Brain pericyte (primary cell): ENCODE results near the gene LEP.

Experiments used
- DNase-seq: peaks from one replicate; pipeline ENCODE4 v3.0.0-alpha.2; 2012; ENCODE audit warnings: low read depth, low spot score

The LEP gene

GRCh38 chr7:128244861-128245260 is 3.8 kb downstream of the LEP start:
- DNase-seq = no peak

- no peak for DNase-seq
These were observed 6.0 kb downstream of the LEP start for GRCh38 chr7:128247108-128247507.

- no peak for DNase-seq
These were observed 6.6 kb downstream of the LEP start for GRCh38 chr7:128247640-128248194.

- no peak for DNase-seq
These were observed 10.3 kb downstream of the LEP start for GRCh38 chr7:128251337-128251736.

GRCh38 chr7:128253701-128254100 is 12.6 kb downstream of the LEP start:
- no peak for DNase-seq

- no peak for DNase-seq
These were observed 13.4 kb downstream of the LEP start for GRCh38 chr7:128254470-128254869.

- DNase-seq = no peak
These were observed 14.2 kb downstream of the LEP start for GRCh38 chr7:128255271-128255670.

- DNase-seq = no peak
These were observed 16.4 kb downstream of the LEP start for GRCh38 chr7:128257458-128257857.

- DNase-seq = no peak
These were observed 18.3 kb downstream of the LEP start for GRCh38 chr7:128259131-128260061.

GRCh38 chr7:128260069-128260795 is 19.2 kb downstream of the LEP start:
- DNase-seq = no peak

- DNase-seq = no peak
These were observed 21.4 kb downstream of the LEP start for GRCh38 chr7:128262273-128263028.

- no peak for DNase-seq
These were observed 22.3 kb downstream of the LEP start for GRCh38 chr7:128263420-128263819.

GRCh38 chr7:128264477-128264876 is 23.4 kb downstream of the LEP start:
- no peak for DNase-seq

- no peak for DNase-seq
These were observed 24.3 kb downstream of the LEP start for GRCh38 chr7:128265156-128265905.

- DNase-seq = no peak
These were observed 24.8 kb downstream of the LEP start for GRCh38 chr7:128265906-128266300.

GRCh38 chr7:128266529-128266882 is 25.4 kb downstream of the LEP start:
- no peak for DNase-seq

GRCh38 chr7:128266883-128267594 is 26.0 kb downstream of the LEP start:
- DNase-seq = no peak

- no peak for DNase-seq
These were observed 26.5 kb downstream of the LEP start for GRCh38 chr7:128267595-128267924.

GRCh38 chr7:128268233-128268632 is 27.2 kb downstream of the LEP start:
- no peak for DNase-seq

- DNase-seq = no peak
These were observed 29.8 kb downstream of the LEP start for GRCh38 chr7:128270826-128271272.
